ENCODE measurements around the gene TEAD1.

TEAD1 gene

GRCh38 chr11:12831471-12832202, 157.4 kb downstream of the TEAD1 start:
- ATAC-seq: no peak
- Mint-ChIP-seq H3K27ac (no peak overlapping the region), H3K27me3 (peaks cover 59% of the 10 kb centered on the region), H3K4me1 (peaks cover 12% of the 10 kb centered on the region), H3K36me3 (no peaks in the 10 kb centered on the region), H3K9me3 (peaks cover 4% of the 10 kb centered on the region), H3K4me3 (no peak overlapping the region)

DNA sequence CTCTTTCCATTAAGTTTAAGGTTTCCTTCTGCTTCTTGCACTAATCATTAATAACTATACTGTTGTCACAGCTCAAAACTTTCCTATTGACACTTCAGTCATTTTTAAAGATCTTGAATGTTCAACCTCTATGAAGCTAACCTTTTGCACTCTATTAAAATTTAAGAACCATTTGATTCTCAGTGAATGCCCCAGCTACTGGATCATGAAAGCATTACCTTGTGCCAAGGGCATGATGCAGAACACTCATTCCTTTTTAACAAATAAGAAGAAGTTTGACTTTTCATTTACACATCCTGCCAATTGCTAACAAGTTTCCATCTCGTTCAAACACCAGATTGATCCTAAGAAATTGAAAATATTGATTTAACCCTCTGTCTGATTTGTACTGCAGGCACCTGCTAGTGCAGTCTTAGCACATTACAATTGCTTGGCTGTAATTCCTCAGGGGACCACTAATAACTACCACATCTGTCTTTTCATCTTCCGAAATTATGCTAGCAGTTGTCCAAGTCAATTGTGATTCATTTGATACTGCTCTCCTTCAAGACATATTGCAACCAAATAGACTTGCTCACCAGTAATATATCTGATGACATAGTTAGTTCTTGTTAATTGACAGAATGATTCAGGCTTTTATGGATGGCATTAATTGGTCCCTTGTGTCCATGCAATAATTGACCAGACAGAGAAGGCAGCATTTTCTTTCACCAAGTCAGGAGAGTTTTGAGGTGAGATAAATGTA, 158.4 kb downstream of the TEAD1 start:
- Mint-ChIP-seq H3K4me1 (peaks cover 12% of the 10 kb centered on the region), H3K9me3 (peaks cover 6% of the 10 kb centered on the region), H3K36me3 (no peaks in the 10 kb centered on the region), H3K27me3 (peaks cover 59% of the 10 kb centered on the region), H3K27ac (no peak overlapping the region), H3K4me3 (no peak overlapping the region)
- ATAC-seq: no peak

DNA sequence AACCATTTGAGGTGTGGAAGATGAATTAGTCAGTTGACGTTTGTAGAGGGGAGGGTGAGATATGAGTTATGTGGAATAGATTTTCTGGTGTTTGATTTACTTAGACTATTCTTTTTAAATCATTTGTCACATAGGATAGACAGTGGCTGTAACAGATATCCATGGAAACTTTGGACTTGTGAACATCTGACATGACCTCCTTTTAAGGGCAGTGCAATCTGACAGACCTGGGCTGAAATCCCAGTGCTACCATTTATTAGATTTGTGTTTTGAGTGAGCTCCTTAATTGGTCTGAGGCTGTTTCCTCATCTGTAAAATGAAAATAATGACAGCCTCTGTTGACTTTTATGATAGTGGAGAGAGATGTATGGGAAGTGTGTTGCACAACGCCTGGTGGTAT, 159.9 kb downstream of the TEAD1 start:
- H3K36me3 Mint-ChIP-seq: no peaks in the 10 kb centered on the region
- peaks cover under 1% of the 10 kb centered on the region for H3K4me1 Mint-ChIP-seq
- no peak for ATAC-seq
- no peak overlapping the region for H3K27ac Mint-ChIP-seq
- H3K4me3 Mint-ChIP-seq: no peak overlapping the region
- peaks cover 46% of the 10 kb centered on the region for H3K27me3 Mint-ChIP-seq
- peaks cover 7% of the 10 kb centered on the region for H3K9me3 Mint-ChIP-seq

DNA sequence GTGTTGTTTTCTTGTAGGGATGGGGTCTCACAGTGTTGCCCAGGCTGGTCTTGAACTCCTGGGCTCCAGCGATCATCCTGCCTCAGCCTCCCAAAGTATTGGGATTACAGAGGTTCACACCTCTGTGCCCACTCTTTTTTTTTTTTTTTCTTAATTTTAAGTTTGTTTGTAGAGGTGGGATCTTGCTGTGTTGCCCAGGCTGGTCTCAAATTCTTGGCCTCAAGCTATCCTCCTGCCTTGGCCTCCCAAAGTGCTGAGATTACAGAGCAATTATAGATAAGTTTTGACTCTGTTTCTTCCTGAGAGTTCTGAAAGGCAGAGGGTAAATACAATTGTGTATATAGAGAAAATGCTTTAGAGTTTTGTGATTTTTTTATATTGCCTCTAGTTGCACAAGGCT, 160.4 kb downstream of the TEAD1 start:
- Mint-ChIP-seq H3K27ac (no peak overlapping the region), H3K9me3 (peaks cover 7% of the 10 kb centered on the region), H3K36me3 (no peaks in the 10 kb centered on the region), H3K27me3 (peaks cover 41% of the 10 kb centered on the region), H3K4me3 (no peak overlapping the region), H3K4me1 (no peaks in the 10 kb centered on the region)
- ATAC-seq: no peak

DNA sequence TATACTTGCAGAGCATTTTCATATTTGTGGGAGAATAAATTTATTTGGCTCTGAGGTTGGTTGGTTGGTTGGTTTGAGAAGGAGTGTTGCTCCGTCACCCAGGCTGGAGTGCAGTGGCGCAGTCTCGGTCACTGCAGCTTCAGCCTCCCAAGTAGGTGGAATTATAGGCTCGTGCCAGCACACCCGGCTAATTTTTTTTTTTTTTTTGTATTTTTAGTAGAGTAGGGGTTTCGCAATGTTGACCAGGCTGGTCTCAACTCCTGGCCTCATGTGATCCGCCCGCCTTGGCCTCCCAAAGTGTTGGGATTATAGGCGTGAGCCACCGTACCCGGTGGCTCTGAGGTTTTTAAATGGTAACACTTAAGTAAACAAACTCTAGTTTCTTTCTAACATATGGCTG, 161.1 kb downstream of the TEAD1 start:
- Mint-ChIP-seq H3K27me3 (peaks cover 34% of the 10 kb centered on the region), H3K27ac (no peak overlapping the region), H3K36me3 (no peaks in the 10 kb centered on the region), H3K4me3 (no peak overlapping the region), H3K9me3 (peaks cover 7% of the 10 kb centered on the region), H3K4me1 (no peaks in the 10 kb centered on the region)
- ATAC-seq: no peak

- peaks cover 21% of the 10 kb centered on the region for H3K27me3 Mint-ChIP-seq
- H3K4me3 Mint-ChIP-seq: no peak overlapping the region
- no peak for ATAC-seq
- H3K9me3 Mint-ChIP-seq: peaks cover 3% of the 10 kb centered on the region
- H3K36me3 Mint-ChIP-seq: no peaks in the 10 kb centered on the region
- H3K27ac Mint-ChIP-seq: no peak overlapping the region
- no peaks in the 10 kb centered on the region for H3K4me1 Mint-ChIP-seq
These were observed 164.4 kb downstream of the TEAD1 start for GRCh38 chr11:12838463-12839123.

DNA sequence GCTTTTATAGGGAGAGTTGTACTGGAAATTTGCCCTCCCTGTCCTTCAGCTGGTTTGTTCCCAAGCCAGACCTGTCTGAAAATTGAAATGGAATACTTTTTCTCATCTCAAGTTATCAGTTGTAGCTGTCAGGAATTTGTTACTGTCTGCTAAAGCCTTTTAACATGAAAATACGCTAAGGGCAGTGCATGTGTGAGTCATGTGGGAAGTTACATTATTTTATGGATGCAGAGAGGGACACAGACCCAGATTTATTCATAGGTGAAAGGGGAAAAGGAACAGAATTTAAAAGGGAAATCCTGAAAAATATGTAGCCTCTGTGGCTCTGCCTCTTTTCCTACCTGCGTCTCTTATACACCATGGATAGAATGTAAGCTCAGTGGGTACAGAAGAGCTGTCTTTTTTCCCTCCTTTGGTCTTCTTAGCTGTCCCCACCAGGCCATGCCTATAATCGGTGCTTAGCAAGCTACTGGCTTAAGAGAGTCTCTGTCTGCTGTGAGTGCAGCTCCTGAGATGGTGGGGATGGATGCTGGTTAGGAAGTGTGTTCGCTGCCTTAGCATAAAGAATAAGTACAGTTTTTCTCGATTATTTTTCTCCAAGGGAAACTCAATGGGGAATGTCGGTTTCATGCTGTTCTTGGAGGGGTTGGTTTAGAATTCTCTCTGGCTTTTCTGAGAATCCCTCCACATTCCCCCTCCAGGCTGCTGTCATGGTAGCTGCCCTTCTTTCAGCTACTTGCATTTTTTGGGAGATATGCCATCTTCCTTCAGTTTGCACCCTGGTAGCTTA, 166.8 kb downstream of the TEAD1 start:
- H3K9me3 Mint-ChIP-seq: peaks cover 3% of the 10 kb centered on the region
- H3K27ac Mint-ChIP-seq: no peak overlapping the region
- ATAC-seq: no peak
- no peaks in the 10 kb centered on the region for H3K36me3 Mint-ChIP-seq
- no peaks in the 10 kb centered on the region for H3K27me3 Mint-ChIP-seq
- H3K4me1 Mint-ChIP-seq: no peaks in the 10 kb centered on the region
- H3K4me3 Mint-ChIP-seq: no peak overlapping the region

- Mint-ChIP-seq H3K27ac (no peak overlapping the region), H3K4me3 (no peak overlapping the region), H3K9me3 (peaks cover 3% of the 10 kb centered on the region), H3K36me3 (no peaks in the 10 kb centered on the region), H3K27me3 (no peaks in the 10 kb centered on the region), H3K4me1 (no peaks in the 10 kb centered on the region)
- ATAC-seq: no peak
These were observed 167.9 kb downstream of the TEAD1 start for GRCh38 chr11:12841946-12842630.

DNA sequence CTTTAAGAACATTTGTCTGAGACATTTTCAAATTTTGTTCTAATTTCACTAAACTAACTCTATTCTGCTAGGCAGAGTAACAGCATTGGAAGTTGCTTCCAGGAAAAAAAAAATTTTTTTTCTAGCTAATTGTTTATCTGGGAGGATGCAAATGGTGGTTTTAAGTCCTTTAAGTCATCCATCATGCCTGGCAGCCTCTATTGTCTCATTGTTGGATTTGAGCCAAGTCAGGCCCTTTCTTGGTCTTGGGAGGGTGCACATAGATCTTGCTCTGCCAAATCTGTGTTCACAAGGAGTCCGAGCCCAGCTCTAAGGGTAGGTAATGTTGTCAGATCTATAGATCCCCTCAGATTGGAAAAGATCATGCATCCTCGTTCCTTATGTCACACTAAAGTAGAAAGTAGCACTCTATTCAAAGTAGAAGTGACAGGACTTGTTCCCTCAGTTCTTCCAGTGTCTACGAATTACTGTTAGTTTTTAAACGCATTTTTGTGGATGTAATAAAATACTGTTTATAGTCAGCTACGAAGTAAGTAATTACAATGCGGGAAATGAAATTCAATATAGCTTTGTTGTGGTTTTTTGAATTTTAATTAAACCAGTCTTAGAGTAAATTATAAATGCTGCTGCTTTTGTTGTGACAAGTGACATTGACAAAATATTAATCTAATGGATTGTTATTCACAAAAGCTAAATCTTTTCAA, 168.9 kb downstream of the TEAD1 start:
- no peaks in the 10 kb centered on the region for H3K27me3 Mint-ChIP-seq
- no peak for ATAC-seq
- H3K4me1 Mint-ChIP-seq: no peaks in the 10 kb centered on the region
- H3K36me3 Mint-ChIP-seq: no peaks in the 10 kb centered on the region
- no peaks in the 10 kb centered on the region for H3K9me3 Mint-ChIP-seq
- no peak overlapping the region for H3K27ac Mint-ChIP-seq
- no peak overlapping the region for H3K4me3 Mint-ChIP-seq

- no peak overlapping the region for H3K27ac Mint-ChIP-seq
- no peaks in the 10 kb centered on the region for H3K27me3 Mint-ChIP-seq
- H3K4me3 Mint-ChIP-seq: no peak overlapping the region
- no peak for ATAC-seq
- H3K9me3 Mint-ChIP-seq: no peaks in the 10 kb centered on the region
- H3K4me1 Mint-ChIP-seq: no peaks in the 10 kb centered on the region
- no peaks in the 10 kb centered on the region for H3K36me3 Mint-ChIP-seq
These were observed 170.9 kb downstream of the TEAD1 start for GRCh38 chr11:12845163-12845562.

DNA sequence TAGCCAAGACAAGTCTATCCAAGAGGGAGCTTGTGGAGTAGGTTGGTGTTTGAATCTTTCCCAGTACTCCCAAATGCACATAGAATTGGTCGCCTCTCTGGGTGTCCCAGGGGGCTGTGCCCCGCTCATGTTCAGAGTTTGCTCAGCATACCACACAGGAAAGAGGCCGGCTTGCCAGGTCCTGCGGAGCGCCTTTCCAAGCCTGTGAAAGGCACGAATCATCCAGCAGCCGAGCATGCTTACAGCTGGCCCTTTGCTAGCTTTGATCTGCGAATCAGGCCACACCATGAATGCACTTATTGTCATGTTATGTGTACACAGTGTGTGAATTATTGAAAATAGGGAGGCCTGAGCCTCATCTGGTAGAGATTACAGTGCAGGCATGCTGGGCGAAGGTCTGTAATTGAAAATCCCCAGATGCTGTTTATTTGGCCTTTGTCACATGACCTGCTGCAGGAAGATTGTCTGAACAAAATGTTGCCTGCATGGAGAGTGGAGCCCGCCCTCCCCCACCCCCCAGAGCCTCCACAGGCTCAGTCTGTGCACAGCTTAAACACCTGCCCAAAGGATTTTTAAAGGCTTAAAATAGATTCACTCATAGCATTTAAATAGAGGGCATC, 171.6 kb downstream of the TEAD1 start:
- Mint-ChIP-seq H3K4me1 (no peaks in the 10 kb centered on the region), H3K9me3 (no peaks in the 10 kb centered on the region), H3K27me3 (peaks cover 3% of the 10 kb centered on the region), H3K4me3 (no peak overlapping the region), H3K36me3 (no peaks in the 10 kb centered on the region), H3K27ac (no peak overlapping the region)
- no peak for ATAC-seq

GRCh38 chr11:12846786-12847615, 172.8 kb downstream of the TEAD1 start:
- ATAC-seq: no peak
- Mint-ChIP-seq H3K9me3 (no peaks in the 10 kb centered on the region), H3K27ac (no peak overlapping the region)

GRCh38 chr11:12848413-12848812, 174.2 kb downstream of the TEAD1 start:
- peaks cover 8% of the 10 kb centered on the region for H3K27me3 Mint-ChIP-seq
- no peaks in the 10 kb centered on the region for H3K36me3 Mint-ChIP-seq
- no peak overlapping the region for H3K4me3 Mint-ChIP-seq

More at GRCh38 chr11:12846786-12847615, 172.8 kb downstream of the TEAD1 start:
- no peaks in the 10 kb centered on the region for H3K36me3 Mint-ChIP-seq
- H3K4me3 Mint-ChIP-seq: no peak overlapping the region
- H3K27me3 Mint-ChIP-seq: peaks cover 8% of the 10 kb centered on the region
- H3K4me1 Mint-ChIP-seq: no peaks in the 10 kb centered on the region

More at GRCh38 chr11:12848413-12848812, 174.2 kb downstream of the TEAD1 start:
- H3K9me3 Mint-ChIP-seq: no peaks in the 10 kb centered on the region
- H3K27ac Mint-ChIP-seq: no peak overlapping the region
- no peaks in the 10 kb centered on the region for H3K4me1 Mint-ChIP-seq
- no peak for ATAC-seq
